Breast epithelium (tissue), 3 donors: ENCODE measurements around the gene PRKN.

Experiments
- CTCF ChIP-seq, 3 donors: fragments of 450-650 bp; IDR thresholded peaks; one replicate each; pipeline ENCODE4 v1.5.1; 2016 to 2017; ENCODE audit warnings: antibody characterized with exemption in 3 of 3, mild to moderate bottlenecking in 3 of 3, moderate library complexity in 3 of 3
- POLR2A ChIP-seq: fragments of 450-650 bp; IDR thresholded peaks from one replicate; pipeline ENCODE4 v1.6.1; 2016; ENCODE audit warnings: antibody characterized with exemption, mild to moderate bottlenecking, moderate library complexity
- POLR2AphosphoS5 ChIP-seq, 3 donors: sonication (generic); formaldehyde crosslinking; IDR thresholded peaks; one replicate each; pipeline ENCODE4 v1.6.1; 2017; ENCODE audit warnings: antibody characterized with exemption in 3 of 3

GRCh38 chr6:161798844-161799394 lies 928.6 kb downstream of the PRKN start:
- no peak for TF ChIP-seq CTCF (IDR thresholded peaks at IDR 0.05)
- no peak for TF ChIP-seq POLR2AphosphoS5 (IDR thresholded peaks at IDR 0.05)
- TF ChIP-seq POLR2A: no peak
